GM23338 (cell line): ENCODE data around the gene LYL1. TPM values are rescaled to one million over a fixed set of nuclear protein-coding genes. Genes with fewer than 3 reads are reported as not detected.

Experiments
- ATAC-seq: fragments of 200-7000 bp; cut with Tn5 transposase; 3 replicates; pipeline ENCODE4 v1.9.1; 2020
- DNase-seq: peaks from one replicate; pipeline ENCODE4 v3.0.0-alpha.2; 2015; ENCODE audit warnings: low spot score
- H2AFZ ChIP-seq: fragments of 200-600 bp; sonication (generic); 2 replicates; pipeline ENCODE4 v1.8.0; 2016; ENCODE audit warnings: antibody characterized with exemption, mild to moderate bottlenecking, moderate library complexity
- H3F3A ChIP-seq: fragments of 200-600 bp; sonication (generic); replicated peaks from 2 replicates; pipeline ENCODE4 v1.8.0; 2017; ENCODE audit warnings: antibody characterized with exemption, mixed run types, low read depth
- H3K27ac ChIP-seq: fragments of 200-600 bp; sonication (generic); 2 replicates; pipeline ENCODE4 v1.6.1; 2016; ENCODE audit warnings: low read depth
- H3K27me3 ChIP-seq: fragments of 200-600 bp; sonication (generic); 2 replicates; pipeline ENCODE4 v1.8.0; 2016; ENCODE audit warnings: mild to moderate bottlenecking, mixed run types, moderate library complexity; ENCODE audit not compliant: insufficient read depth
- H3K36me3 ChIP-seq: fragments of 200-600 bp; sonication (generic); 2 replicates; pipeline ENCODE4 v1.8.0; 2016; ENCODE audit warnings: mild to moderate bottlenecking; ENCODE audit not compliant: insufficient read depth
- H3K4me1 ChIP-seq: fragments of 200-600 bp; sonication (generic); 2 replicates; pipeline ENCODE4 v1.8.0; 2016; ENCODE audit warnings: mild to moderate bottlenecking, moderate library complexity; ENCODE audit not compliant: insufficient read depth
- H3K4me2 ChIP-seq: fragments of 200-600 bp; sonication (generic); 2 replicates; pipeline ENCODE4 v1.7.1; 2017; ENCODE audit warnings: mixed run types
- H3K4me3 ChIP-seq: fragments of 200-600 bp; sonication (generic); 2 replicates; pipeline ENCODE4 v1.6.1; 2016; ENCODE audit warnings: mixed run types
- H3K79me2 ChIP-seq: fragments of 200-600 bp; sonication (generic); replicated peaks from 2 replicates; pipeline ENCODE4 v1.8.0; 2017; ENCODE audit warnings: mild to moderate bottlenecking; ENCODE audit not compliant: insufficient read depth
- H3K9me2 ChIP-seq: fragments of 200-600 bp; sonication (generic); 2 replicates; pipeline ENCODE4 v1.8.0; 2017; ENCODE audit not compliant: insufficient read depth
- H4K20me1 ChIP-seq: fragments of 200-600 bp; sonication (generic); replicated peaks from 2 replicates; pipeline ENCODE4 v1.8.0; 2017; ENCODE audit warnings: mild to moderate bottlenecking; ENCODE audit not compliant: insufficient read depth
- H3K27ac Mint-ChIP-seq: 2 replicates; pipeline ENCODE4 v1.8.0; 2020; ENCODE audit warnings: inconsistent platforms, mild to moderate bottlenecking, moderate library complexity, mixed read lengths
- H3K27me3 Mint-ChIP-seq: 3 replicates; pipeline ENCODE4 v1.8.0; 2022; ENCODE audit warnings: low read depth, mild to moderate bottlenecking, moderate library complexity, mixed read lengths, inconsistent platforms; ENCODE audit not compliant: insufficient read depth, poor library complexity
- H3K36me3 Mint-ChIP-seq: 3 replicates; pipeline ENCODE4 v1.8.0; 2021; ENCODE audit warnings: low read depth, mild to moderate bottlenecking, inconsistent platforms, moderate library complexity, mixed read lengths
- H3K4me1 Mint-ChIP-seq: 3 replicates; pipeline ENCODE4 v1.8.0; 2020; ENCODE audit warnings: mild to moderate bottlenecking, inconsistent platforms, mixed read lengths
- H3K4me3 Mint-ChIP-seq: 3 replicates; pipeline ENCODE4 v1.8.0; 2021; ENCODE audit warnings: moderate library complexity, mild to moderate bottlenecking, inconsistent platforms, mixed read lengths
- H3K9me3 Mint-ChIP-seq: 3 replicates; pipeline ENCODE4 v1.8.0; 2020; ENCODE audit warnings: moderate library complexity, mild to moderate bottlenecking, inconsistent platforms, mixed read lengths
- JUNB ChIP-seq: IDR thresholded peaks from one replicate; pipeline ENCODE4 v1.6.1; 2016; ENCODE audit warnings: antibody characterized with exemption; ENCODE audit not compliant: unreplicated experiment
- ZNF331 ChIP-seq: fragments of 250-450 bp; sonication (Bioruptor Pico); IDR thresholded peaks from 2 replicates; pipeline ENCODE4 v1.5.0; 2020; ENCODE audit warnings: low read depth, mild to moderate bottlenecking, moderate library complexity
- polyA plus RNA-seq: library from polyadenylated mRNA; unstranded; fragments of >200 nt; fragmentation: Nextera tagmentation; extraction: Ambion mirVana; gene quantifications from 2 replicates; pipeline ENCODE4 v1.2.1, GENCODE V29; 2016
- total RNA-seq: library from RNA; depleted of rRNA; stranded (reverse); fragments of >200 nt; shearing (Covaris generic); gene quantifications from 2 replicates; pipeline ENCODE4 v1.2.3, GENCODE V29; 2014
- TF ChIP-seq, protein P1 (sequence below): IDR thresholded peaks from 2 replicates; pipeline ENCODE4 v1.6.1; 2016; ENCODE audit warnings: antibody characterized with exemption
- TF ChIP-seq, protein P2 (sequence below): fragments of 250-450 bp; sonication (Bioruptor Pico); IDR thresholded peaks from 2 replicates; pipeline ENCODE4 v1.5.0; 2020; ENCODE audit warnings: mild to moderate bottlenecking, moderate library complexity

The LYL1 gene
- total and polyA plus RNA-seq, 2 experiments from 2014 or later = 1.2 to 2.2 TPM

DNA sequence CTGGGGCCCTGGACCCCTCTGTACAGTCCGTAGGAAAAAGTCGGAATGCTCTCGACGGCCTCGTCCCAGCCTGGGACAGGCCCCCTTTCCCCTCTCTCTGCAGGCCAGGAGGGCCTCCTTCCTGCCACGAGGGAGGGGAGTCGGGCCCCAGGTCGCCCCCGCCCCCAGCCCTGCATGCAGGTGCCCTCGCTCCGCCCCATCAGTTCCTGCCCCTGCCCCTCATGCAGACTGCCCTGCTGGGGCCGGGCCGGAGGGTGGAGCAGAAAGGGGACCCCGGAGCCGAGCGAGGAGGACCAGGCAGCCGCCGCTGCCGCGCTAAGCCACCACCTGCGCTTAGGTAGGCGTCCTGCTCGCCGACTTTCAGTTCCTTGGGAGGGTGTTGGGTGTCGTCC lies 7.3 kb downstream of the LYL1 start:
- H3K27ac ChIP-seq = no peak overlapping the region
- Mint-ChIP-seq H3K27me3 (peaks cover 71% of the 10 kb centered on the region), H3K4me1 (peaks cover 35% of the 10 kb centered on the region), H3K27ac (no peak overlapping the region), H3K4me3 (peak overlapping the region; percentile 70; the same call in 2 of the 3 replicates), H3K36me3 (no peaks in the 10 kb centered on the region), H3K9me3 (no peaks in the 10 kb centered on the region)
- no peaks in the 10 kb centered on the region for H3K9me2 ChIP-seq
- DNase-seq (peak; percentile 85), ATAC-seq (peak; percentile 28)
- H3K79me2 ChIP-seq = no peaks in the 10 kb centered on the region
- no peaks in the 10 kb centered on the region for H3K36me3 ChIP-seq
- H3K4me2 ChIP-seq = peak overlapping the region; percentile 87
- no peak for TF ChIP-seq ZNF331 (CRISPR knock-in tag)
- no peak for TF ChIP-seq JUNB
- TF ChIP-seq, protein P1, sequence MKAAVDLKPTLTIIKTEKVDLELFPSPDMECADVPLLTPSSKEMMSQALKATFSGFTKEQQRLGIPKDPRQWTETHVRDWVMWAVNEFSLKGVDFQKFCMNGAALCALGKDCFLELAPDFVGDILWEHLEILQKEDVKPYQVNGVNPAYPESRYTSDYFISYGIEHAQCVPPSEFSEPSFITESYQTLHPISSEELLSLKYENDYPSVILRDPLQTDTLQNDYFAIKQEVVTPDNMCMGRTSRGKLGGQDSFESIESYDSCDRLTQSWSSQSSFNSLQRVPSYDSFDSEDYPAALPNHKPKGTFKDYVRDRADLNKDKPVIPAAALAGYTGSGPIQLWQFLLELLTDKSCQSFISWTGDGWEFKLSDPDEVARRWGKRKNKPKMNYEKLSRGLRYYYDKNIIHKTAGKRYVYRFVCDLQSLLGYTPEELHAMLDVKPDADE = peak; percentile 25; the same call in 1 of the 2 replicates
- TF ChIP-seq, protein P2, sequence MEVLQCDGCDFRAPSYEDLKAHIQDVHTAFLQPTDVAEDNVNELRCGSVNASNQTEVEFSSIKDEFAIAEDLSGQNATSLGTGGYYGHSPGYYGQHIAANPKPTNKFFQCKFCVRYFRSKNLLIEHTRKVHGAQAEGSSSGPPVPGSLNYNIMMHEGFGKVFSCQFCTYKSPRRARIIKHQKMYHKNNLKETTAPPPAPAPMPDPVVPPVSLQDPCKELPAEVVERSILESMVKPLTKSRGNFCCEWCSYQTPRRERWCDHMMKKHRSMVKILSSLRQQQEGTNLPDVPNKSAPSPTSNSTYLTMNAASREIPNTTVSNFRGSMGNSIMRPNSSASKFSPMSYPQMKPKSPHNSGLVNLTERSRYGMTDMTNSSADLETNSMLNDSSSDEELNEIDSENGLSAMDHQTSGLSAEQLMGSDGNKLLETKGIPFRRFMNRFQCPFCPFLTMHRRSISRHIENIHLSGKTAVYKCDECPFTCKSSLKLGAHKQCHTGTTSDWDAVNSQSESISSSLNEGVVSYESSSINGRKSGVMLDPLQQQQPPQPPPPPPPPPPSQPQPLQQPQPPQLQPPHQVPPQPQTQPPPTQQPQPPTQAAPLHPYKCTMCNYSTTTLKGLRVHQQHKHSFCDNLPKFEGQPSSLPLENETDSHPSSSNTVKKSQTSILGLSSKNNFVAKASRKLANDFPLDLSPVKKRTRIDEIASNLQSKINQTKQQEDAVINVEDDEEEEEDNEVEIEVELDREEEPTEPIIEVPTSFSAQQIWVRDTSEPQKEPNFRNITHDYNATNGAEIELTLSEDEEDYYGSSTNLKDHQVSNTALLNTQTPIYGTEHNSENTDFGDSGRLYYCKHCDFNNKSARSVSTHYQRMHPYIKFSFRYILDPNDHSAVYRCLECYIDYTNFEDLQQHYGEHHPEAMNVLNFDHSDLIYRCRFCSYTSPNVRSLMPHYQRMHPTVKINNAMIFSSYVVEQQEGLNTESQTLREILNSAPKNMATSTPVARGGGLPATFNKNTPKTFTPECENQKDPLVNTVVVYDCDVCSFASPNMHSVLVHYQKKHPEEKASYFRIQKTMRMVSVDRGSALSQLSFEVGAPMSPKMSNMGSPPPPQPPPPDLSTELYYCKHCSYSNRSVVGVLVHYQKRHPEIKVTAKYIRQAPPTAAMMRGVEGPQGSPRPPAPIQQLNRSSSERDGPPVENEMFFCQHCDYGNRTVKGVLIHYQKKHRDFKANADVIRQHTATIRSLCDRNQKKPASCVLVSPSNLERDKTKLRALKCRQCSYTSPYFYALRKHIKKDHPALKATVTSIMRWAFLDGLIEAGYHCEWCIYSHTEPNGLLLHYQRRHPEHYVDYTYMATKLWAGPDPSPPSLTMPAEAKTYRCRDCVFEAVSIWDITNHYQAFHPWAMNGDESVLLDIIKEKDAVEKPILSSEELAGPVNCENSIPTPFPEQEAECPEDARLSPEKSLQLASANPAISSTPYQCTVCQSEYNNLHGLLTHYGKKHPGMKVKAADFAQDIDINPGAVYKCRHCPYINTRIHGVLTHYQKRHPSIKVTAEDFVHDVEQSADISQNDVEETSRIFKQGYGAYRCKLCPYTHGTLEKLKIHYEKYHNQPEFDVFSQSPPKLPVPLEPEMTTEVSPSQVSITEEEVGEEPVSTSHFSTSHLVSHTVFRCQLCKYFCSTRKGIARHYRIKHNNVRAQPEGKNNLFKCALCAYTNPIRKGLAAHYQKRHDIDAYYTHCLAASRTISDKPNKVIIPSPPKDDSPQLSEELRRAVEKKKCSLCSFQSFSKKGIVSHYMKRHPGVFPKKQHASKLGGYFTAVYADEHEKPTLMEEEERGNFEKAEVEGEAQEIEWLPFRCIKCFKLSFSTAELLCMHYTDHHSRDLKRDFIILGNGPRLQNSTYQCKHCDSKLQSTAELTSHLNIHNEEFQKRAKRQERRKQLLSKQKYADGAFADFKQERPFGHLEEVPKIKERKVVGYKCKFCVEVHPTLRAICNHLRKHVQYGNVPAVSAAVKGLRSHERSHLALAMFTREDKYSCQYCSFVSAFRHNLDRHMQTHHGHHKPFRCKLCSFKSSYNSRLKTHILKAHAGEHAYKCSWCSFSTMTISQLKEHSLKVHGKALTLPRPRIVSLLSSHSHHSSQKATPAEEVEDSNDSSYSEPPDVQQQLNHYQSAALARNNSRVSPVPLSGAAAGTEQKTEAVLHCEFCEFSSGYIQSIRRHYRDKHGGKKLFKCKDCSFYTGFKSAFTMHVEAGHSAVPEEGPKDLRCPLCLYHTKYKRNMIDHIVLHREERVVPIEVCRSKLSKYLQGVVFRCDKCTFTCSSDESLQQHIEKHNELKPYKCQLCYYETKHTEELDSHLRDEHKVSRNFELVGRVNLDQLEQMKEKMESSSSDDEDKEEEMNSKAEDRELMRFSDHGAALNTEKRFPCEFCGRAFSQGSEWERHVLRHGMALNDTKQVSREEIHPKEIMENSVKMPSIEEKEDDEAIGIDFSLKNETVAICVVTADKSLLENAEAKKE = no peak
- H3F3A ChIP-seq = peaks cover 48% of the 10 kb centered on the region
- H3K4me3 ChIP-seq = peak overlapping the region; percentile 59
- H2AFZ ChIP-seq = peak overlapping the region; percentile 86
- peaks cover 77% of the 10 kb centered on the region for H3K27me3 ChIP-seq
- peaks cover 9% of the 10 kb centered on the region; the same call in 1 of the 2 replicates for H4K20me1 ChIP-seq
- peaks cover 48% of the 10 kb centered on the region for H3K4me1 ChIP-seq
